Left ventricle myocardium inferior (tissue), 1 donor: ENCODE measurements around the gene PIANP. TPM values are rescaled to one million over a fixed set of nuclear protein-coding genes. Genes with fewer than 3 reads are reported as not detected.

Source experiments
- DNase-seq: peaks from one replicate; pipeline ENCODE4 v3.0.0-alpha.2; 2020
- H3K27ac ChIP-seq: fragments of 200-600 bp; replicated peaks from 2 replicates; pipeline ENCODE4 v1.8.0; 2021
- H3K27me3 ChIP-seq: fragments of 200-600 bp; 2 replicates; pipeline ENCODE4 v1.8.0; 2021; ENCODE audit warnings: low read depth
- H3K36me3 ChIP-seq: fragments of 200-600 bp; 2 replicates; pipeline ENCODE4 v1.8.0; 2021
- H3K4me1 ChIP-seq: fragments of 200-600 bp; 2 replicates; pipeline ENCODE4 v1.8.0; 2021
- H3K4me3 ChIP-seq: fragments of 200-600 bp; 2 replicates; pipeline ENCODE4 v1.8.0; 2021; ENCODE audit warnings: mild to moderate bottlenecking, moderate library complexity
- H3K9me3 ChIP-seq: fragments of 200-600 bp; replicated peaks from 2 replicates; pipeline ENCODE4 v1.8.0; 2021
- CTCF ChIP-seq: fragments of 200-600 bp; IDR thresholded peaks from 2 replicates; pipeline ENCODE4 v1.8.0; 2021; ENCODE audit warnings: antibody characterized with exemption, mild to moderate bottlenecking, borderline replicate concordance
- intact Hi-C: fragments of 100-400 bp; cut with micrococcal nuclease; formaldehyde crosslinking; loops from one replicate; pipeline ENCODE4 v1.11.0; 2022
- total RNA-seq: library from RNA; stranded (reverse); fragmentation: NEBNext Ultra II Directional; extraction: Animal tissue kit (Norgen Biotek cat#: 25700); gene quantifications from one replicate; pipeline ENCODE4 v1.2.1, GENCODE V29; 2021
- donor health status: DM: no; HTN: yes; CAD: no; lungs with severe emphysema.

The PIANP gene
- total RNA-seq, 1 donor from 2014 or later: 0.41 TPM

DNA sequence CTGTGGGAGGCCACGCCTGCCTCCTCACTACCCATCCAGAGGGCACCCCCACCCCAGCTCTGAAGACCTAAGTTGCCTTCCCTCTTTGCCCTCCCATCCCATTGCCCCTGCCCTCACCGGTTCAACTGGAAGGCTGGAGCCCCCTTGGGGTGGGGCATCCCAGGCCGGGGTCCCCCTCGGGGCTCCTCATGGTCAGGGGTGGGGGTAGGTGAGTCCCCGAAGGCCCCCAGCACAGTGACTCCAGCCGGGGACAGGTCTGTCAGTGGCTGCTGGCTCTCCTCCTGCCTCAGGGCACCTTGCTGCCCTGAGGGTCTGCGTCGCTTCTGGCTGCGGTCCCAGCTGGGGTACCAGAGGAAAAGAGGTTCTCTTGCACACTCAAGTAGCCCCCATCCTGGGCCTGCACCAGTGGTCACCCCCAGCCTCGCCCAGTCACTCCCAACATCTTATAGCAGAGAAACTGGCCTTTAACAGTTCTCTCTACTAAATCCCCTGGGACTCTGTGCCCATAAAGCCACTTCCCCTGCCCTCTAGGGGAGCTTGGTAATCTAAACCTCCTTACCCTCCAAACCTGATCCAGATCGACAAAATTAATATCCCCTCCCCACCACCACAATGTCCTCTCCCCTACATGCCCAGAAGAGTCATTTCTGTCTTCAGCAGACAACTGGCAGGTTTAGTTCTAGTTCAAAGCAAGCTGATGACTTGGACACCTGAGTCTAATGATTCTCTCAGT is 5.1 kb downstream of the PIANP start:
- Histone ChIP-seq H3K27ac (no peak overlapping the region), H3K36me3 (no peaks in the 10 kb centered on the region), H3K27me3 (peaks cover 55% of the 10 kb centered on the region), H3K4me3 (no peak overlapping the region), H3K9me3 (no peaks in the 10 kb centered on the region), H3K4me1 (peaks cover 19% of the 10 kb centered on the region)
- TF ChIP-seq CTCF: no peak
- intact Hi-C loops: no loop called here
- no peak for DNase-seq

DNA sequence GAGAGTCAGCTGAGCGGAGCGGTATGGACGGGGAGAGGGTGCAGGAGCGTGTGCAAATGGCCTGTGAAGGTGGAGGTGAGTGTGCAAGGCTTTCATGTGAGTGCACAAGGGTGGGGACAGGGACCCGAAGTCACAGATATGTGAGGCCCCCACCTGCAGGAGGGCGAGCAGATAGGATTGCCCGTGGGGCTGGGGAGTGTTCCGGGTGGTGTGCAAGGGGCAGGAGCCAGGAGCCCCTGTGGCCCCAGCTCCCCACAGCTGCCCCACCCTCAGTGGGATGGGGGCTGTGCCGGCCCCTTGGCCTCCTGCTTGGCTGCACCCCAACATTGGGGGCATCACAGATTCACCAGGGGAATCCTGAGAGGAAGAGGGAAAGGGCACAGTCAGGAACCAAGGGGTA is 5.9 kb downstream of the PIANP start:
- Histone ChIP-seq H3K36me3 (no peaks in the 10 kb centered on the region), H3K27me3 (peaks cover 47% of the 10 kb centered on the region), H3K27ac (no peak overlapping the region), H3K4me3 (no peak overlapping the region), H3K9me3 (no peaks in the 10 kb centered on the region), H3K4me1 (peaks cover 19% of the 10 kb centered on the region)
- no peak for TF ChIP-seq CTCF
- no peak for DNase-seq
- intact Hi-C loops: no loop called here

GRCh38 chr12:6693832-6694355 is 6.7 kb downstream of the PIANP start:
- peaks cover 23% of the 10 kb centered on the region for H3K4me1 ChIP-seq
- no peak for DNase-seq
- H3K4me3 ChIP-seq: no peak overlapping the region
- intact Hi-C loops: no loop called here
- no peaks in the 10 kb centered on the region for H3K9me3 ChIP-seq
- TF ChIP-seq CTCF: no peak
- peaks cover 39% of the 10 kb centered on the region for H3K27me3 ChIP-seq
- no peaks in the 10 kb centered on the region for H3K36me3 ChIP-seq
- H3K27ac ChIP-seq: no peak overlapping the region

DNA sequence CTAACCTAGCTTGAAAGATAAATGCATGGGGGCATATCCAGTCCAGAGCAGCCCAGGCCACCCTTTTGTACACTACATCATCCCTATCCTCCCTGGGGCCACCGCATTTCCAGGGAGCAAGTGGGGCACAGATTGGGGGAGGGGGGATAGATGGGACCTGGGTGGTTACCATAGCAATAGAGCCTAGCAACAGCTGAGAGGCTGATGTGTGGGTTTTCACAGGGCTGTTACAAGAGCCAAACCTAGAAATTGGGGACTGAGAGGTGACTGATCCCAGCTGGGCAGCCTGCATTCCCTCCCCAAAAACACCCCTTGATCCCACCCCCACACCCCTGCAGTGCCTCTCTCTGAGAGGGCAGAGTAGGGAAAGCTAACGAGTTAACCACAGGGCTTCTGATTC is 7.7 kb downstream of the PIANP start:
- DNase-seq: no peak
- Histone ChIP-seq H3K4me1 (peaks cover 33% of the 10 kb centered on the region), H3K27me3 (peaks cover 29% of the 10 kb centered on the region), H3K36me3 (no peaks in the 10 kb centered on the region), H3K27ac (no peak overlapping the region), H3K9me3 (no peaks in the 10 kb centered on the region), H3K4me3 (no peak overlapping the region)
- TF ChIP-seq CTCF: no peak
- intact Hi-C loops: no loop called here

DNA sequence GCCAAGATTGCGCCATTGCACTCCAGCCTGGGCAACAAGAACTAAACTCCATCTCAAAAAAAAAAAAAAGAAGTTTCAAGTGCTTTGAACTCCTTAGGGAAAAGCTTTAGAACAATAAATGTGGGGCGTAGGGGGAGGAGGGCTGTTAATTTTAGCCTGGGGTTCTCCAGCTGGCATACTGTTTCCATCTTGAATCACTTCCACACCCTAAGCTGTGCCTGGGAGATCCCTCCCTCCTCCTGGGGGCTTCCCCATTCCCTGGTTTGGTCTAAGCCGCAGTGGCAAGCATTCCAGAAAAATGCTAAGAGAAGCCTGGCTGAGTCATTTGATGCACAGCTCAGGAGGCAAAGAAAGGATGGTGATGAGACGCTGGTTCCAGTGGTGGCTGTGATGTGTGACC is 9.1 kb downstream of the PIANP start:
- TF ChIP-seq CTCF: no peak
- H3K9me3 ChIP-seq: no peaks in the 10 kb centered on the region
- peaks cover 47% of the 10 kb centered on the region for H3K4me1 ChIP-seq
- no peak overlapping the region for H3K4me3 ChIP-seq
- peaks cover 15% of the 10 kb centered on the region for H3K27me3 ChIP-seq
- no peaks in the 10 kb centered on the region for H3K36me3 ChIP-seq
- H3K27ac ChIP-seq: no peak overlapping the region
- DNase-seq: no peak
- intact Hi-C loops: no loop called here
